AG09309 (cell line): ENCODE results near the gene ECHDC3.
"Not testable (repeated sequence)": the region's sequence is repeated elsewhere in the genome, so short reads cannot be mapped to it uniquely, and the experiment has no call there.

Source experiments
- DNase-seq: peaks from one replicate; pipeline ENCODE4 v3.0.0-alpha.2; 2010; ENCODE audit warnings: low read depth
- H3K4me3 ChIP-seq: 2 replicates; pipeline ENCODE4 v1.5.1; 2011; ENCODE audit warnings: mild to moderate bottlenecking, low read depth, low read length, moderate library complexity; ENCODE audit not compliant: control insufficient read depth
- TF ChIP-seq, protein P1 (sequence below): IDR thresholded peaks from 2 replicates; pipeline ENCODE4 v1.5.1; 2011; ENCODE audit warnings: mild to moderate bottlenecking, low read depth, low read length, inconsistent platforms; ENCODE audit not compliant: insufficient read depth, control insufficient read depth; ENCODE audit errors: missing control alignments

The ECHDC3 gene

DNA sequence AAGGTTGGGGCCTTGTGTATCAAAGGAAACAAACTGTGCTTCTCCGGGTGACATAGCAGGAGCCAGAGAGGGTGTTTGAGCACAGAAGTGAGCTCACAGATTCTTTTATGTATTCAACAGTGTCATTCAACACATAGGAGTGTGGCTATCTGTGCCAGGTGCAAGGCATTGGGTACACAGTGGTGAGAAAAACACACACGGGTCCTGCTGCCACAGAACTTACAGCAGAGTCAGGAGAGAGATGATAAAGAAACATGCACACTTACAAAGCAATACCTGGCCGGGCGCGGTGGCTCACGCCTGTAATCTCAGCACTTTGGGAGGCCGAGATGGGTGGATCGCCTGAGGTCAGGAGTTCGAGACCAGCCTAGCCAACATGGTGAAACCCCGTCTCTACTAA is 16.3 kb upstream of the ECHDC3 start:
- TF ChIP-seq, protein P1, sequence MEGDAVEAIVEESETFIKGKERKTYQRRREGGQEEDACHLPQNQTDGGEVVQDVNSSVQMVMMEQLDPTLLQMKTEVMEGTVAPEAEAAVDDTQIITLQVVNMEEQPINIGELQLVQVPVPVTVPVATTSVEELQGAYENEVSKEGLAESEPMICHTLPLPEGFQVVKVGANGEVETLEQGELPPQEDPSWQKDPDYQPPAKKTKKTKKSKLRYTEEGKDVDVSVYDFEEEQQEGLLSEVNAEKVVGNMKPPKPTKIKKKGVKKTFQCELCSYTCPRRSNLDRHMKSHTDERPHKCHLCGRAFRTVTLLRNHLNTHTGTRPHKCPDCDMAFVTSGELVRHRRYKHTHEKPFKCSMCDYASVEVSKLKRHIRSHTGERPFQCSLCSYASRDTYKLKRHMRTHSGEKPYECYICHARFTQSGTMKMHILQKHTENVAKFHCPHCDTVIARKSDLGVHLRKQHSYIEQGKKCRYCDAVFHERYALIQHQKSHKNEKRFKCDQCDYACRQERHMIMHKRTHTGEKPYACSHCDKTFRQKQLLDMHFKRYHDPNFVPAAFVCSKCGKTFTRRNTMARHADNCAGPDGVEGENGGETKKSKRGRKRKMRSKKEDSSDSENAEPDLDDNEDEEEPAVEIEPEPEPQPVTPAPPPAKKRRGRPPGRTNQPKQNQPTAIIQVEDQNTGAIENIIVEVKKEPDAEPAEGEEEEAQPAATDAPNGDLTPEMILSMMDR: no peak
- no peak for DNase-seq
- H3K4me3 ChIP-seq: no peak overlapping the region

DNA sequence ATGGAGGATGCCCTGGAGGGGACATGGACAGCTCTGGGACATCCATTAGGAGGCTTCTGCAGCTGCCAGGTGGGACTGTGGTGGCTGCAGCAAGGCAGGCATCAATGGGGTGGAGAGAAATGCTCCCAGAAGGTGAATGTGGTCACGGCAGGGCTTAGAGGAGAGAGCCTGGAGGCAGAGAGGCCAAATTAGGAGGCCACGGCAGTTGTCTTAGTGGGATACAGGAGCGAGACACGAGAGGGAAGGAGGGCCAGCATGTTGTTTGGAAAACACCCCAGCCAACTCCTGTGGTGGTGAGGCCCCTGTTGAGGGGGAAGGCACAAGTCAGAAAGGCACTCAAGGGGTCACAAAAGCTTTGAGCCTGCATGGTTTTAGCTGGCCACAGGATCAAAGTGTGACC is 14.6 kb upstream of the ECHDC3 start:
- TF ChIP-seq, protein P1: no peak
- no peak overlapping the region for H3K4me3 ChIP-seq
- no peak for DNase-seq

DNA sequence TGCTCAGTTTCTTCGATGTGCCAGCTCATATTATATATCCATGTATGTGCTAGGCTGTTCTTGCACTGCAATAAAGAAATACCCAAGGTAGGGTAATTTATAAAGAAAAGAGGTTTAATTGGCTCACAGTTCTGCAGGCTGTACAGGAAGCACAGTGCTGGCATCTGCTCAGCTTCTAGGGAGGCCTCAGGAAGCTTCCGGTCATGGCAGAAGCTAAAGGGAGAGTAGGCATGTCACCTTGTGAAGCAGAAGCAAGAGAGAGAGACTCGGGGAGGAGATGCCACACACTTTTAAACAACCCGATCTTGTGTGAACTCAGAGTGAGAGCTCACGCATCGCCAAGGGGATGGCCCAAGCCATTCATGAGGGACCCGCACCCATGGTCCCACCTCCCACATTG is 13.8 kb upstream of the ECHDC3 start:
- no peak overlapping the region for H3K4me3 ChIP-seq
- no peak for DNase-seq
- TF ChIP-seq, protein P1: no peak

DNA sequence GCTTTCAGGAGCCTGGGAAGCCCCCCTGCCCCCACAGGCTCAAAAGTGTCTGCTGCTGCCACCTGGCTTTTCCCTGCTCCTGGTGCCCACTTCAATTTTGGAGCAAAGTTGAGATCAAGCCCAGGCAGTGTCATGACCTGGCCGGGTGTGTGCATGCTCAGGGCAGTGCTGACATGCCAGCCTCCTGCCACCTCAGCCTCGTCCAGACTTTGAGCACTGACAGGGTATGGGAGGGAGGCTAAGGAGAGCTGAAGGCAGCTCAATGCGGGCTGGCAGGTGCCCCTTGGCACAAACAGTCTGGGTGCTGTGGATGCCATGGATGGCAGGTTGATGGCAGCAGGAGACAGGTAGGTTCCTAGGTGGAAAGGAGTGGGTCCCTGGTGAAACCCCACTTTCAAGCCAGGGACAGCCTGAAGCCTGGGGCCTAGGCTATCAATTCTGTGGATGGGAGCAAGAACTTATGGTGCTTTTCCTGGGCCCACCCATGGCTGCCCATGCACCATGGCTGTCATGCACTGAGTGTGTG is 12.3 kb upstream of the ECHDC3 start:
- no peak overlapping the region for H3K4me3 ChIP-seq
- DNase-seq: no peak
- TF ChIP-seq, protein P1: no peak

DNA sequence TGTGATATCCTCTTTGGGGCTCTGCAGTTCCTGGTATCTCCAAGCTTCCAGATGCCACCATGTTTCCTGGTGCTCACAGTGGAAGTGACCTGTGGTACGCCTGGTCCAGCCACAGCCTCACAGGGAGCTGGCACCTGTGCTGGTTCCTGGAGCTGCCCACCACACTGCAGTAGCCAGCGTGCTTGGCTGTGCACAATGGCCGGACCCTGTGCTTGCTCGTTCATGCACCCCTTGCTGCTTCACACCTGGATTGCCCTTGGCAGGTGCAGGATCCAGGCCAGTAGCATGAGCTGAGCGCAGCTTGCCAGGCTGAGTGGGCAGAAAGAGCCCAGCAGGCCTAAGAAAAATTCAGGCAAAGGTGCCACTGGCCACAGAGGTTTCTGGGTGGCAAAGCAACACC is 11.4 kb upstream of the ECHDC3 start:
- H3K4me3 ChIP-seq: no peak overlapping the region
- DNase-seq: no peak
- TF ChIP-seq, protein P1: no peak

DNA sequence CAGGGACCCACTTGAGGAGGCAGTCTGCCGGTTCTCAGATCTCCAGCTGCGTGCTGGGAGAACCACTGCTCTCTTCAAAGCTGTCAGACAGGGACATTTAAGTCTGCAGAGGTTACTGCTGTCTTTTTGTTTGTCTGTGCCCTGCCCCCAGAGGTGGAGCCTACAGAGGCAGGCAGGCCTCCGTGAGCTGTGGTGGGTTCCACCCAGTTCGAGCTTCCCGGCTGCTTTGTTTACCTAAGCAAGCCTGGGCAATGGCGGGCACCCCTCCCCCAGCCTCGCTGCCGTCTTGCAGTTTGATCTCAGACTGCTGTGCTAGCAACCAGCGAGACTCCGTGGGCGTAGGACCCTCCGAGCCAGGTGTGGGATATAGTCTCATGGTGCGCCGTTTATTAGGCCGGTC is 5.4 kb upstream of the ECHDC3 start:
- DNase-seq, H3K4me3 ChIP-seq: not testable (repeated sequence)

DNA sequence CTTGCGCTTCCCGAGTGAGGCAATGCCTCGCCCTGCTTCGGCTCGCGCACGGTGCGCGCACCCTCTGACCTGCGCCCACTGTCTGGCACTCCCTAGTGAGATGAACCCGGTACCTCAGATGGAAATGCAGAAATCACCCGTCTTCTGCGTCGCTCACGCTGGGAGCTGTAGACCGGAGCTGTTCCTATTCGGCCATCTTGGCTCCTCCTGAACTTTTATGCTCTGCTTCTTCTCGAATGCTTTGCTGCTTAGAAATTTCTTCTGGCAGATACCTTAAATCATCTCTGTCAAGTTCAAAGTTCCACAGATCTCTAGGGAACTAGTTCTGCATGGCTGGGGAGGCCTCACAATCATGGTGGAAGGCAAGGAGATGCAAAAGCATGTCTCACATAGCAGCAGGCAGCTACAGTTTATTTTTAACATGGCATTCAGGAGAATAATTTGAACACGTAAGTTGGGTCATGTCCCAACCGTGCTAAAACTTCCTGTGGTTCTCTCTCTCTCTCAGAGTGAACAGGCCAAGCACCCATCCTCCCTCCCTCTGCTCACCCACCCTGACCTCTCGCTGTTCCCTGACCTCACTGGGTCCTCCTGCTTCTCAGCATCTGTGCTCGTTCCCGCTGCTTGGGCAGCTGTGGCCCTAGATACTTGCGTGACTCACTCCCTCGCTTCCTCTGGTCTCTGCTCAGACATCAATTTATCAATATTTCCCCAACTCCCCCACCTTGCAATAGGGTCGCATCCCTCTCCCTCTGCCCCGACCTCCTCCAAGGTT is 4.7 kb upstream of the ECHDC3 start:
- H3K4me3 ChIP-seq, DNase-seq: not testable (repeated sequence)

DNA sequence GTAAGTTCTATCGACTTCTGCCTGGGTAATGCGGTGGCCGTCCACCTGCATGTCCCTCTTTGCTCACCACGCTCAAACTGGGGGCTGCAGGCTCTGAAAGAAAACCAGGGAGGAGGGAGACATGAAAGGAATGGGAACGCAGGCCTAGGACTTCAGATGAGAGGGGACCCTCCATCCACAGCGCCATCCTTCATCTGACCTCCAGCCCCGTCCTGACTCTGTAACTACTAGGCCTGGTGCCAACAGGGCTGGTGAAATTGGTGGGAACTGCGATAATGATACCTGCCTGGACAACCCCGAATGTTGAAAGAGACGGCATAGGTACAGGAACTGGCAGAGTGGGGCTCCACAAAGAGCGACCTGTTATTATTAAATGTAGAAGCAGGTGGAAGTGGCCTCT is 1.3 kb upstream of the ECHDC3 start:
- TF ChIP-seq, protein P1: no peak
- H3K4me3 ChIP-seq: no peak overlapping the region
- no peak for DNase-seq
